Astrocyte (in vitro differentiated cells and primary cell): ENCODE measurements around the gene KIRREL3.

Source experiments
- CTCF ChIP-seq: IDR thresholded peaks from 2 replicates; pipeline ENCODE4 v1.5.1; 2011; ENCODE audit warnings: low read depth, mild to moderate bottlenecking, inconsistent platforms, low read length, moderate library complexity; ENCODE audit not compliant: insufficient read depth
- EZH2 ChIP-seq: IDR thresholded peaks from 2 replicates; pipeline ENCODE4 v1.6.1; 2012; ENCODE audit warnings: mild to moderate bottlenecking, low read length, inconsistent platforms; ENCODE audit not compliant: insufficient read depth

- no peak for TF ChIP-seq CTCF
- TF ChIP-seq EZH2: no peak
Measured at GRCh38 chr11:126679033-126679432, 321.5 kb downstream of the KIRREL3 start.
